GM12874 (cell line): ENCODE measurements around the gene LTA4H.

Experiments used
- CTCF ChIP-seq: IDR thresholded peaks from 2 replicates; pipeline ENCODE4 v1.5.1; 2011; ENCODE audit warnings: low read depth, mild to moderate bottlenecking, control low read depth, low read length, moderate library complexity; ENCODE audit not compliant: insufficient read depth

Gene LTA4H

GRCh38 chr12:96073346-96074330 is 38.3 kb upstream of the LTA4H start:
- TF ChIP-seq CTCF: no peak

- no peak for TF ChIP-seq CTCF
Observed at GRCh38 chr12:96070670-96071279, 35.4 kb upstream of the LTA4H start.

GRCh38 chr12:96069511-96070231 is 34.3 kb upstream of the LTA4H start:
- TF ChIP-seq CTCF: no peak

GRCh38 chr12:96068636-96069035 is 33.2 kb upstream of the LTA4H start:
- TF ChIP-seq CTCF: no peak

GRCh38 chr12:96068111-96068510 is 32.7 kb upstream of the LTA4H start:
- TF ChIP-seq CTCF: no peak

GRCh38 chr12:96064966-96065365 is 29.6 kb upstream of the LTA4H start:
- TF ChIP-seq CTCF: no peak

- no peak for TF ChIP-seq CTCF
Observed at GRCh38 chr12:96064271-96064670, 28.9 kb upstream of the LTA4H start.
